ENCODE measurements around the gene CREBBP. TPM values are rescaled to one million over a fixed set of nuclear protein-coding genes. Genes with fewer than 3 reads are reported as not detected.

The CREBBP gene
- total RNA-seq, 2 donors from 2014 or later: 82.2 to 143 TPM

DNA sequence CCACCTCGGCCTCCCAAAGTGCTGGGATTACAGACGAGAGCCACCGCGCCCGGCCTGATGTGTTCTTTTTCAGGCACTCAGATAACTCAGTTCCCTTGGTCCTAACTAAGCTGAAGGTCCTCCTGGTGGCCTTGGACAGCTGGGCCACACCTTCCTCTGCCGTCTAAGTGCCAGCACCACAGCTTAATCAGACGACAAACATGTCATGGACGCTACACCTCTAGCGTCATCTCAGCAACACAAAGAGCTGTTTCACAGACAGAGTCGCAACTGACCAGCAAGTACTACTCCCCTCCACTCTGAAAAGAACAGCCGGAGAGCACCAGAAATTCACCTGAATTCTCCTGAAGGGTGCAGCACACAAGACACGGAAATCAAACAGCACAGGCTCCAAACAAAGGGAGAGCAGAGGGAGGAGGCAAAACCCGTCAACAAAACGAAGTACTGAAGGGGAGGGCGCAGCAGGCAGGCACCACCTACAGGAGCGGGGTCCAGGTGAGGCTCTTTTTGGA, 167.6 kb downstream of the CREBBP start:
- Histone ChIP-seq H3K9me3 (no peaks in the 10 kb centered on the region), H3K27me3 (replicated peaks; ENCODE audit: insufficient read depth) (no peaks in the 10 kb centered on the region), H3K27ac (peak overlapping the region; percentile 68), H3K4me3 (no peak overlapping the region), H3K36me3 (no peaks in the 10 kb centered on the region), H3K4me1 (replicated peaks) (peaks cover 5% of the 10 kb centered on the region)
- intact Hi-C loops (cut with DNase I): no loop called here
- no peak for DNase-seq (ENCODE audit: low spot score)
- TF ChIP-seq, protein P1, sequence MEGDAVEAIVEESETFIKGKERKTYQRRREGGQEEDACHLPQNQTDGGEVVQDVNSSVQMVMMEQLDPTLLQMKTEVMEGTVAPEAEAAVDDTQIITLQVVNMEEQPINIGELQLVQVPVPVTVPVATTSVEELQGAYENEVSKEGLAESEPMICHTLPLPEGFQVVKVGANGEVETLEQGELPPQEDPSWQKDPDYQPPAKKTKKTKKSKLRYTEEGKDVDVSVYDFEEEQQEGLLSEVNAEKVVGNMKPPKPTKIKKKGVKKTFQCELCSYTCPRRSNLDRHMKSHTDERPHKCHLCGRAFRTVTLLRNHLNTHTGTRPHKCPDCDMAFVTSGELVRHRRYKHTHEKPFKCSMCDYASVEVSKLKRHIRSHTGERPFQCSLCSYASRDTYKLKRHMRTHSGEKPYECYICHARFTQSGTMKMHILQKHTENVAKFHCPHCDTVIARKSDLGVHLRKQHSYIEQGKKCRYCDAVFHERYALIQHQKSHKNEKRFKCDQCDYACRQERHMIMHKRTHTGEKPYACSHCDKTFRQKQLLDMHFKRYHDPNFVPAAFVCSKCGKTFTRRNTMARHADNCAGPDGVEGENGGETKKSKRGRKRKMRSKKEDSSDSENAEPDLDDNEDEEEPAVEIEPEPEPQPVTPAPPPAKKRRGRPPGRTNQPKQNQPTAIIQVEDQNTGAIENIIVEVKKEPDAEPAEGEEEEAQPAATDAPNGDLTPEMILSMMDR (IDR thresholded peaks at IDR 0.05): peak in 1 of 4 experiments; percentile 2
- TF ChIP-seq POLR2A (IDR thresholded peaks at IDR 0.05) (no peak), POLR2AphosphoS5 (IDR thresholded peaks at IDR 0.05) (no peak)
- WGBS: 69% methylated on average over 16 of the region's 16 CpGs

DNA sequence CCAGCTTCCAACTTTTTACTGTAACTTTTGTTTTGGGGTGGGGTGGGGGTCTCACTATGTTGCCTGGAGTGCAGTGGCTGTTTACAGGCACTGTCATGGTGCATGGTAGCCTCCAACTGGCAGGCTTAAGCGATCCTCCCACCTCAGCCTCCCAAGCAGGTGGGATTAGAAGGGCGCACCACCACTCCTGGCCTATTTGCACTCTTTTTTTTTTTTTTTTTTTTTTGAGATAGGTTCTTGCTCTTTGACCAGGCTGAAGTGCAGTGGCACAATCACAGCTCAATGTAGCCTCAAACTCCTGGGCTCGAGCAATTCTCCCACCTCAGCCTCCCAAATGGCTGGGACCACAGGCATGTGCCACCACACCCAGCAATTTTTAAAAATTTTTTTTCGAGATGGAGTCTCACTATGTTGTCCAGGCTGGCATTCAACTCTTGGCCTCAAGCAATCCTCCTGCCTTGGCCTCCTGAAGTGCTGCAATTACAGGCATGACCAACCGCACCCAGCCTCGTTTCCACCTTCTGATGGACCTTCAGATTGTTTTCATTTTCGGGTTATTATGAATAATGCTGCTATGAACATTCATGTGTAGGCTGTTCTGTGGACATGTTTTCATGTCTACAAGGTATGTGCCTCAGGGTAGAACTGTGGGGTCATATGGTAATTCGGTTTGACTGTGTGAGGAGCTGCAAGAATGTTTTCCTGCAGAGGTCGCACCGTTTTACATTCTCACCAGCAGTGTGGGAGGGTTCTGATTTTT, 174.1 kb downstream of the CREBBP start:
- intact Hi-C loops (cut with DNase I): no loop called here
- no peak for DNase-seq (ENCODE audit: low spot score)
- Histone ChIP-seq H3K36me3 (no peaks in the 10 kb centered on the region), H3K4me1 (replicated peaks) (no peaks in the 10 kb centered on the region), H3K4me3 (no peak overlapping the region), H3K9me3 (no peaks in the 10 kb centered on the region), H3K27ac (no peak overlapping the region), H3K27me3 (replicated peaks; ENCODE audit: insufficient read depth) (no peaks in the 10 kb centered on the region)
- WGBS: 95% methylated on average over 10 of the region's 10 CpGs
- TF ChIP-seq POLR2AphosphoS5 (IDR thresholded peaks at IDR 0.05): no peak
- TF ChIP-seq, protein P1 (IDR thresholded peaks at IDR 0.05): no peak
- no peak for TF ChIP-seq POLR2A (IDR thresholded peaks at IDR 0.05)

DNA sequence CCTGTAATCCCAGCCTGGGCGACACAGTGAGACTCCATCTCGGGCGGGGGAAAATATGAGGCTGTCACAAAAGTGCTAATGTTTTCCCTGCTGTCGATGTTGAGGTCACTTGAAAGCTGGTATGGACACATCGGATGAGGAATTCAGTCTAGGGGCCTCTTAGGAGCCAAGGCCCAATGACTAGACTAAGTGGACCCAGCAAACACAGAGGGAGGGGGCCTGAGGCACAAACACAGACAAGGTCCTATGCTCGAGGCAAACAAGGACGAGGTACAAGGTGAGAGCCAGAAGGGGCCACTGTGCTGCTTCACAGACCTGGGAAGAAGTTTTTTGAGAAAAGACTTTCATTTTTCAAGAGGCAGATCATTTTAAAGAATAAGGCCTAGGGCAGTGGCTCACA, 178.4 kb downstream of the CREBBP start:
- TF ChIP-seq, protein P1 (IDR thresholded peaks at IDR 0.05): no peak
- no peaks in the 10 kb centered on the region for H3K27me3 ChIP-seq (replicated peaks; ENCODE audit: insufficient read depth)
- 92% methylated on average over 7 of the region's 7 CpGs for WGBS
- no peak overlapping the region for H3K4me3 ChIP-seq
- no peaks in the 10 kb centered on the region for H3K4me1 ChIP-seq (replicated peaks)
- intact Hi-C loops (cut with DNase I): no loop called here
- H3K27ac ChIP-seq: no peak overlapping the region
- no peak for DNase-seq (ENCODE audit: low spot score)
- H3K9me3 ChIP-seq: no peaks in the 10 kb centered on the region
- no peaks in the 10 kb centered on the region for H3K36me3 ChIP-seq

DNA sequence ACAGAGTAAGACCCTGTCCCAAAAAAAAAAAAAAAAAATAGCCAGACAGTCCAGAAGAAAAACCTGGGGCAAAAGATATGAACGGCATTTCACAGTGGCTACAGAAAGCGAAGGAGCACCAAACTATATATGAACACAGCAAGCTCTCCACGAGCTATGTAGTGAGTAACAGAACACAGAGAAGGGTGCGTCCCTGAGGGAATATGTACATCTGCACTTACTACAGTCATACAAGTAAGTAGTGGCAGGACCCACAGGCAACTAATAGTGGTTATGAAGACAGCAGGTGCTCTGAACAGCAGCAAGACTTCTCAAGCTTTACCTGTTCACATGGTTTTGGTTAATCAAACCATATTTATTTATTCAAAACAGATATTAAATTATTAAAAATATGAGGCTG, 179.0 kb downstream of the CREBBP start:
- TF ChIP-seq, protein P1 (IDR thresholded peaks at IDR 0.05): no peak
- TF ChIP-seq POLR2AphosphoS5 (IDR thresholded peaks at IDR 0.05) (no peak), POLR2A (IDR thresholded peaks at IDR 0.05) (no peak)
- no peak for DNase-seq (ENCODE audit: low spot score)
- no peak overlapping the region for H3K27ac ChIP-seq
- no peaks in the 10 kb centered on the region for H3K4me1 ChIP-seq (replicated peaks)
- no peaks in the 10 kb centered on the region for H3K27me3 ChIP-seq (replicated peaks; ENCODE audit: insufficient read depth)
- no peak overlapping the region for H3K4me3 ChIP-seq
- 93% methylated on average over 4 of the region's 4 CpGs for WGBS
- H3K9me3 ChIP-seq: no peaks in the 10 kb centered on the region
- intact Hi-C loops (cut with DNase I): no loop called here
- no peaks in the 10 kb centered on the region for H3K36me3 ChIP-seq

DNA sequence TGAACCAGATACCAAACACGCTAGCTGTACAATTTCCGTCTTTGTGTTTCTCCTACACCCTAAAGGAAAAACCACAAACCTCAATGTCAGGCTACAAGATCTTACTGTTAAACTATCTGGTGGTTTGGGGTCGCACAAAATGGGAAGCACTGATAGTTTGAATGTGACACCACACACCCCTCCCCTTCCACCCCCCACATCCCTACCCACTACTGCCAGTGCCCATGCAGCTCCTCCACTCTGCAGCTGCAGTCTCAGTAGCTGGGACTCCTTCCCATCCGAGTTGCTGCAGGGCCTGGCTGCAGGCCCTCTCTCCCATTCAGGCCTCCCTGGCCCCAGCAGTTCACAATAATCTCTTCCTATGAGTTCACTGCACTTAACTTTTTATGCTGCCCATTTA, 181.6 kb downstream of the CREBBP start:
- no peaks in the 10 kb centered on the region for H3K9me3 ChIP-seq
- H3K4me3 ChIP-seq: no peak overlapping the region
- DNase-seq (ENCODE audit: low spot score): no peak
- H3K36me3 ChIP-seq: no peaks in the 10 kb centered on the region
- TF ChIP-seq, protein P1 (IDR thresholded peaks at IDR 0.05): no peak
- TF ChIP-seq POLR2A (IDR thresholded peaks at IDR 0.05): no peak
- no peak for TF ChIP-seq POLR2AphosphoS5 (IDR thresholded peaks at IDR 0.05)
- 78% methylated on average over 4 of the region's 4 CpGs for WGBS
- no peak overlapping the region for H3K27ac ChIP-seq
- intact Hi-C loops (cut with DNase I): loop anchor here (10.0 kb wide), 1 partner anchor 256 kb away; no protein-coding TSS in a partner anchor
- no peaks in the 10 kb centered on the region for H3K27me3 ChIP-seq (replicated peaks; ENCODE audit: insufficient read depth)
- no peaks in the 10 kb centered on the region for H3K4me1 ChIP-seq (replicated peaks)

Data from prostate gland (tissue), 2 donors.